ENCODE results near the gene IL12B. TPM values are rescaled to one million over a fixed set of nuclear protein-coding genes. Genes with fewer than 3 reads are reported as not detected.

The IL12B gene
- total RNA-seq, 2 donors from 2014 or later = not detected

DNA sequence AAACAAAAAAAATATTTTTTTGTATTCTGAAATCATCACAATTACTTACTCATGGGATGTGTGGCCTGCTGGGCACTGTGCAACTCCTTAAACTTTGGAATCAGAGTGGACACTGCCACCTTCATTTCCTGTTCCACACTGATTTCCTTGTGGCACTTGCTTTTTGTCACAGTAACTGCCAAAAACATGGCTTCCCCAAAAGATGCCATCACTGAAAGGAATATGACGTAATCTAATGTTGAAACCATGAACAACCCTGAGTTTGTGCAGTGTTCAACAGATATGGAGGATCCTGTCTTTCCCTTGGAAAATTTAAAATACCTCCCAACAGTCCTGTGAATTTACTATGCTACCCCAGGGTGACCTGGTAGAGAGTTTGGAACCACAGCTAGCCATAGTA, 12.6 kb upstream of the IL12B start:
- DNase-seq (ENCODE audit: low spot score) = no peak
- TF ChIP-seq, protein P1, sequence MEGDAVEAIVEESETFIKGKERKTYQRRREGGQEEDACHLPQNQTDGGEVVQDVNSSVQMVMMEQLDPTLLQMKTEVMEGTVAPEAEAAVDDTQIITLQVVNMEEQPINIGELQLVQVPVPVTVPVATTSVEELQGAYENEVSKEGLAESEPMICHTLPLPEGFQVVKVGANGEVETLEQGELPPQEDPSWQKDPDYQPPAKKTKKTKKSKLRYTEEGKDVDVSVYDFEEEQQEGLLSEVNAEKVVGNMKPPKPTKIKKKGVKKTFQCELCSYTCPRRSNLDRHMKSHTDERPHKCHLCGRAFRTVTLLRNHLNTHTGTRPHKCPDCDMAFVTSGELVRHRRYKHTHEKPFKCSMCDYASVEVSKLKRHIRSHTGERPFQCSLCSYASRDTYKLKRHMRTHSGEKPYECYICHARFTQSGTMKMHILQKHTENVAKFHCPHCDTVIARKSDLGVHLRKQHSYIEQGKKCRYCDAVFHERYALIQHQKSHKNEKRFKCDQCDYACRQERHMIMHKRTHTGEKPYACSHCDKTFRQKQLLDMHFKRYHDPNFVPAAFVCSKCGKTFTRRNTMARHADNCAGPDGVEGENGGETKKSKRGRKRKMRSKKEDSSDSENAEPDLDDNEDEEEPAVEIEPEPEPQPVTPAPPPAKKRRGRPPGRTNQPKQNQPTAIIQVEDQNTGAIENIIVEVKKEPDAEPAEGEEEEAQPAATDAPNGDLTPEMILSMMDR (IDR thresholded peaks at IDR 0.05) = no peak
- H3K9me3 ChIP-seq = peaks cover 0 to 11% of the 10 kb centered on the region in 2 donors

DNA sequence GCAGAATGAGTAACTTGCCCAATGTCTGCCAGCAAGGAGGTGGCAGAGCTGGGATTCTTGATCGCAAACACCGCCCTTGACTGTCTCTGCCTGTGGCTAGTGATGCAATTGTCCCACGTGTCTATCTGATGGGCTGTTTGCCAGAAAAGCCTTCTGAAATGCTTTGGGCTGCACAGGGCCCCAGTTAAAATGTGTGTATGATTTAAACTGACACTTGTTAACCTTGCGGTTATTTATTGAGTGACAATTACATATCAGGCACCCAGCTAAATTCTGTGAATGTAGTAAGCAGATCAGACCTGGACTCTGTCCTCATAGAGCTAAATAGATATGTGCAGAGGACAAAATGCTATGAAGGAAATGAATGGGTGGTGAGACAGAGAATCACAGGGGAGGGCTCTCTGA, 11.6 kb upstream of the IL12B start:
- H3K4me3 ChIP-seq = no peak overlapping the region
- no peaks in the 10 kb centered on the region for H3K36me3 ChIP-seq
- no peaks in the 10 kb centered on the region for H3K27me3 ChIP-seq
- peak overlapping the region in 1 of 2 donors; percentile 41 for H3K27ac ChIP-seq
- TF ChIP-seq, protein P1 (IDR thresholded peaks at IDR 0.05) = no peak
- peaks cover 0 to 11% of the 10 kb centered on the region in 2 donors for H3K9me3 ChIP-seq
- peaks cover 0 to 10% of the 10 kb centered on the region in 2 donors for H3K4me1 ChIP-seq
- peak; percentile 62 for DNase-seq (ENCODE audit: low spot score)

More for the DNA sequence above, 12.6 kb upstream of the IL12B start:
- Histone ChIP-seq H3K27ac (no peak overlapping the region), H3K36me3 (no peaks in the 10 kb centered on the region), H3K27me3 (no peaks in the 10 kb centered on the region), H3K4me3 (no peak overlapping the region), H3K4me1 (peaks cover 0 to 10% of the 10 kb centered on the region in 2 donors)

DNA sequence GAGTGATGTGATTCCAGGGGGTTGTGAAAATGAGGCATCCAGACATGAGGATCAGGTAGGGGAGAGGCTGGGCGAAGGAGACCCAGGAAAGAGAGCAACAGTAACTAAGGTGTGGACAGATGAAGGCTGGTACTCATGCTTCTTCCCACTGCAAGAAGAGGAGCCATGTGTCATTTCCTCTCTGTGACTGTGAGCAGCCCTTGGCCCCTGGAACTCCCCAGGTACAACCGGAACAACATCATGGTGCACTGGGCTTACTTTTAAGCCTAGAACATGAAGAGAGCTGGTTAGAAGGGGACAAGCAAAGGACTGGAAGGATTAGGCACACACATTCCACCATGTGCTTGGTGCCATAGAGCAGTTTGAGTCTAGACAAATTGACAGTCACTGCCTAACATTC, 10.9 kb upstream of the IL12B start:
- no peak overlapping the region for H3K4me3 ChIP-seq
- TF ChIP-seq, protein P1 (IDR thresholded peaks at IDR 0.05) = no peak
- H3K36me3 ChIP-seq = no peaks in the 10 kb centered on the region
- no peak overlapping the region for H3K27ac ChIP-seq
- H3K4me1 ChIP-seq = peaks cover 0 to 10% of the 10 kb centered on the region in 2 donors
- no peak for DNase-seq (ENCODE audit: low spot score)
- H3K27me3 ChIP-seq = no peaks in the 10 kb centered on the region
- peaks cover 0 to 11% of the 10 kb centered on the region in 2 donors for H3K9me3 ChIP-seq

DNA sequence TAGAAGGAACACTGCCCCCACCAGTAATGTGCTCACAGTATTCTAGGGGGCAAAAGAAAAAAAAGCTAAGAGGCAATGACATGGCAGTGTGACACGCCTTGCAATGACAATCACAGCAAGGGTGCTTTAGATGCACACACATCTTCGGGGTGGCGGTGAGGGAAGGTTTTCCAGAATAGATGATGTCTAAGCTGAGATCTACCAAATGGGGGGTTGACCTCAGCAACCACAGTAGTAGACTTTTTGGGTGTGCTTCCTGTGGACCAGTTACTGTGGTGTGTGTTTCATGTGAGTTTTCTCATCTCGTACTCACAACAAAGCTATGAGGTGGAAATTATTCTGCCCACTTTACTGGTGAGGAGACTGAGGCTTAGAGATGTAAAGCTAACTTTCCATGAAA, 10.2 kb upstream of the IL12B start:
- H3K4me1 ChIP-seq = peaks cover 0 to 10% of the 10 kb centered on the region in 2 donors
- TF ChIP-seq, protein P1 (IDR thresholded peaks at IDR 0.05) = no peak
- no peaks in the 10 kb centered on the region for H3K27me3 ChIP-seq
- H3K9me3 ChIP-seq = peaks cover 0 to 11% of the 10 kb centered on the region in 2 donors
- H3K27ac ChIP-seq = no peak overlapping the region
- H3K36me3 ChIP-seq = no peaks in the 10 kb centered on the region
- no peak overlapping the region for H3K4me3 ChIP-seq
- no peak for DNase-seq (ENCODE audit: low spot score)

DNA sequence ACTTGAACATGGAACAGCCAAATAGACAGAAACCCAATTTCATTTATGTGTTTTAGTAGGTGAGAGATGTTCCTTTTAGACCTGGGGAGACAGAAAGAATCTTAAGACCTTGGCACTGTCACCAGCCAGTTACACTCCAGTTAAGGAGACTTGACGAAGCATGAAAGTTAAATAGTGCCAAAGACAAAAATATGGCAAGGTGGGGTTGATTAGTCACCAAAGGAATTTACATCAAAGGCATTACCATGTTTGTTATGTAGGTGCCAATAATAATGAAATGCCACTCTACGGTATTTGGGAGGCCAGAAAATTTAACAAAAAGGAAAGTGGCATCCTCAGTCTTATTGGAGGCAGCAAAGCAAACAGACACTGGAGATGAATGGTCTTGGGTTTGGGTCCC, 9.2 kb upstream of the IL12B start:
- TF ChIP-seq, protein P1 (IDR thresholded peaks at IDR 0.05) = no peak
- Histone ChIP-seq H3K27me3 (no peaks in the 10 kb centered on the region), H3K36me3 (no peaks in the 10 kb centered on the region), H3K4me1 (peaks cover 0 to 10% of the 10 kb centered on the region in 2 donors), H3K27ac (no peak overlapping the region), H3K4me3 (no peak overlapping the region), H3K9me3 (peaks cover 0 to 3% of the 10 kb centered on the region in 2 donors)
- no peak for DNase-seq (ENCODE audit: low spot score)

DNA sequence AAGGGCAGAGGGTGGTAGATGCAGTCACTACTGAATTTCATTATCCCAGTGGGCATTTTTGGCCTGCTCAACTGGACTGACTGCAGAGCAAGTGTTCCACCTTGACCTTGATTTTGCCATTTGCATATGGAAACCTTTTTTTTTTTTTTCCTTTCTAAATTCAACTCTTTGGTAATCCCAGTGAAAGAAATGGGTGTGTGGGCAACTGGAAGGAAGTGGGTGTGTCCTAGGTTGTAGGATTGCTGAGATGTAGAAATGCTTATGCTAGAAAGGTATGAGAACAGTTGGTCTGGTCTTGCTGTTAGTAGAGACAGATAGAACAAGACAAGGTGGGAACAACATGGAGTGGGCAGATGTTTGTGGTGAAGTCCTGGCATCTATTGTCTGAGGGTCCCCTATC, 7.8 kb upstream of the IL12B start:
- DNase-seq (ENCODE audit: low spot score) = no peak
- Histone ChIP-seq H3K4me1 (peaks cover 0 to 10% of the 10 kb centered on the region in 2 donors), H3K27me3 (no peaks in the 10 kb centered on the region), H3K36me3 (no peaks in the 10 kb centered on the region), H3K9me3 (no peaks in the 10 kb centered on the region), H3K4me3 (no peak overlapping the region), H3K27ac (no peak overlapping the region)
- TF ChIP-seq, protein P1 (IDR thresholded peaks at IDR 0.05) = no peak

All from right atrium auricular region (tissue), 2 donors.